GM12878 (cell line): ENCODE results near the gene DNAJC2. TPM values are rescaled to one million over a fixed set of nuclear protein-coding genes. Genes with fewer than 3 reads are reported as not detected.
A peak's percentile ranks its signal among the peaks of the same experiment; 100 is the strongest.

Source experiments
- ATAC-seq: fragments of 200-7000 bp; cut with Tn5 transposase; 3 replicates; pipeline ENCODE4 v1.9.1; 2020; ENCODE audit warnings: mild to moderate bottlenecking, moderate library complexity
- BruUV-seq: library from RNA; stranded (reverse); fragments of 400-500 nt; replicated peaks from 2 replicates; lab custom pipeline; 2021; lab: Mats Ljungman, UMichigan
- CTCF ChIA-PET: fragments of 300-600 bp; sonication (Branson Sonifier 250); formaldehyde crosslinking; extraction: SDS; loops from one replicate; lab custom pipeline; 2021; ENCODE audit warnings: inconsistent platforms; lab: Yijun Ruan, JAX
- POLR2A ChIA-PET: fragments of 350-600 bp; formaldehyde crosslinking; extraction: SDS; loops from one replicate; lab custom pipeline; 2021; ENCODE audit warnings: inconsistent platforms; lab: Charles Lee
- RAD21 ChIA-PET: fragments of 300-600 bp; sonication (Branson Sonifier 250); formaldehyde crosslinking; loops from one replicate; lab custom pipeline; 2023; ENCODE audit warnings: antibody characterized with exemption; ENCODE audit not compliant: unreplicated experiment; lab: Charles Lee
- SMC1A ChIA-PET: fragments of 300-600 bp; sonication (Branson Sonifier 250); formaldehyde crosslinking; loops from one replicate; lab custom pipeline; 2023; ENCODE audit not compliant: unreplicated experiment, uncharacterized antibody; lab: Charles Lee
- DNase-seq: peaks from one replicate; pipeline ENCODE4 v3.0.0-alpha.2; 2011; ENCODE audit warnings: low read depth, low spot score
- FAIRE-seq: peaks from 3 replicates; lab custom pipeline; 2011; peaks lifted over from hg19 to GRCh38; lab: Jason Lieb, UNC
- H2AFZ ChIP-seq: 2 replicates; pipeline ENCODE4 v1.6.0; 2011; ENCODE audit warnings: low read depth, low read length, control low read depth; ENCODE audit not compliant: control insufficient read depth
- H3K27ac ChIP-seq: 2 replicates; pipeline ENCODE4 v1.5.1; 2011; ENCODE audit warnings: control low read depth; ENCODE audit not compliant: control insufficient read depth, insufficient read depth
- H3K27me3 ChIP-seq, 2 experiments: replicated peaks in 1 of 2; 2 replicates each; pipeline versions ENCODE4 v1.6.0 to v1.6.1; 2011; ENCODE audit warnings: low read length in 1 of 2; ENCODE audit not compliant: control insufficient read depth in 2 of 2, insufficient read depth in 2 of 2
- H3K36me3 ChIP-seq, 2 experiments: 2 replicates each; pipeline ENCODE4 v1.5.1; 2011; ENCODE audit warnings: low read length in 1 of 2; ENCODE audit not compliant: control insufficient read depth in 2 of 2, insufficient read depth in 2 of 2
- H3K4me1 ChIP-seq: 2 replicates; pipeline ENCODE4 v1.6.1; 2011; ENCODE audit warnings: mild to moderate bottlenecking, low read length, moderate library complexity, mixed read lengths; ENCODE audit not compliant: control insufficient read depth, insufficient read depth
- H3K4me2 ChIP-seq: 2 replicates; pipeline ENCODE4 v1.6.0; 2011; ENCODE audit warnings: control low read depth; ENCODE audit not compliant: control insufficient read depth, insufficient read depth
- H3K4me3 ChIP-seq: fragments of 200-600 bp; sonication (generic); 2 replicates; pipeline ENCODE4 v1.5.1; 2016
- H3K79me2 ChIP-seq: 2 replicates; pipeline ENCODE4 v1.6.0; 2011; ENCODE audit warnings: low read length; ENCODE audit not compliant: control insufficient read depth, insufficient read depth
- H3K9ac ChIP-seq: 2 replicates; pipeline ENCODE4 v1.8.0; 2011; ENCODE audit warnings: low read length, control low read depth, mixed read lengths; ENCODE audit not compliant: control insufficient read depth, insufficient read depth
- H3K9me3 ChIP-seq: replicated peaks from 3 replicates; pipeline ENCODE4 v1.5.1; 2011; ENCODE audit warnings: mild to moderate bottlenecking, low read length; ENCODE audit not compliant: control insufficient read depth, insufficient read depth
- H4K20me1 ChIP-seq: 2 replicates; pipeline ENCODE4 v1.6.0; 2011; ENCODE audit not compliant: control insufficient read depth, insufficient read depth
- JUND ChIP-seq: IDR thresholded peaks from 2 replicates; pipeline ENCODE4 v1.6.1; 2012; ENCODE audit warnings: low read depth, mild to moderate bottlenecking, low read length, improper control_type of control experiment, moderate library complexity
- POLR2A ChIP-seq: IDR thresholded peaks from 2 replicates; pipeline ENCODE4 v1.6.1; 2011; ENCODE audit warnings: low read depth, mild to moderate bottlenecking, low read length
- POU2F2 ChIP-seq: IDR thresholded peaks from 3 replicates; pipeline ENCODE4 v1.6.1; 2011; ENCODE audit warnings: low read depth, mild to moderate bottlenecking, low read length, borderline replicate concordance
- TBL1XR1 ChIP-seq: IDR thresholded peaks from 2 replicates; pipeline ENCODE4 v1.6.1; 2012; ENCODE audit warnings: low read depth, low read length, improper control_type of control experiment
- WGBS: methylation state at CpG from one replicate; pipeline ENCODE4 v1.1.6; 2016; ENCODE audit warnings: low lambda C conversion rate; ENCODE audit not compliant: insufficient replicate concordance, insufficient coverage; ENCODE audit errors: missing lambda C conversion rate; 5-methylcytosine and 5-hydroxymethylcytosine counted together
- in situ Hi-C: fragments of 300-500 bp; cut with MboI; formaldehyde crosslinking; loops from 9 replicates; pipeline ENCODE4 v1.14.3; 2018; ENCODE audit warnings: mixed read lengths
- intact Hi-C: fragments of 100-400 bp; cut with micrococcal nuclease; formaldehyde crosslinking; loops from one replicate; pipeline ENCODE4 v1.14.2; 2022; ENCODE audit not compliant: unreplicated experiment
- polyA plus RNA-seq, 11 experiments: library from polyadenylated mRNA; depleted of rRNA in 4 of 11; unstranded in 6 of 11; stranded (reverse) in 5 of 11; fragments of >200 nt; fragmentation: Nextera tagmentation in 4 of 11; fragmentation: Illumina TruSeq in 1 of 11; extraction: Ambion mirVana in 4 of 11; extraction: Trizol in 1 of 11; gene quantifications; 1 replicate in 1 of 11; 2 replicates in 10 of 11; pipeline versions ENCODE4 v1.2.1 to v1.2.3, GENCODE V29; 2011 to 2016; ENCODE audit warnings: inconsistent platforms in 2 of 11, missing spikeins in 2 of 11, low read depth in 1 of 11
- total RNA-seq, 4 experiments: library from RNA; depleted of rRNA in 3 of 4; stranded (reverse); fragments of >200 nt in 3 of 4; fragmentation: Illumina TruSeq in 1 of 4; extraction: Trizol in 1 of 4; gene quantifications; 2 replicates each; pipeline versions ENCODE4 v1.2.1 to v1.2.3, GENCODE V29; 2013 to 2021
- TF ChIP-seq, protein P1 (sequence below): IDR thresholded peaks from 2 replicates; pipeline ENCODE4 v1.6.1; 2012; ENCODE audit warnings: low read depth, low read length, improper control_type of control experiment

DNAJC2 gene
- total and polyA plus RNA-seq, 10 of the 15 experiments (the other 5 are each of a cell fraction or from before 2014, with no cell fraction given) = 18.2 to 63.1 (median 30.6) TPM

DNA sequence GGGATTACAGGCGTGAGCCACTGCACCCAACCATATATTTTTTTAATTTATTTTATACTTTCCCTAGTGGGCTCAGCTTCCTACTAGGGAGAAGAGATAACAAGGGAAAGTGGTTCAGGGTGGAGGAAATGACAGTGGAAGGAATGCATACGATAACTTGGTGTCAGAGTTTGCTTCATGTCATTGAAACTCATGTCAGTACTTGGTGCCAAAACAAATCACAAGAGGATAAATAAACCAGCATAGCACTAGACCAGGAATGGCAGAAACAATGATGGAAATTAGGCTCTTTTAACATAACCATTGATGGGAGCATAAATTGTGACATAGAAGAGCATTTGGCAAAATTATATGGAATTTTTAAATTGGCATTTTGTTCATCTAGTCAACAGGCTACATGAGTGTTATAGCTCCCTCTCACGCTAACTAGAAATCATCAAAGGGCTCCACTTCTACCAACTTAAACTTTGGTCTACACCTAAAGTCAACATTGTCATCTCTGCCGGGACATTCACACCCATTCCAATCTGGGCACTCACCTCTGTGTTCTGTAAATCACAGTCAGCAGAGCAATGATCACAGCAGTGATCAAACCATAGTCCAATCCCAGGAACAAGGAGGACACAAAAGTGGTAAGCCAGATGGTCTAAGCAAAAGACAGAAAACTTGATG is 44.0 kb upstream of the DNAJC2 start (continued):
- TF ChIP-seq, protein P1, sequence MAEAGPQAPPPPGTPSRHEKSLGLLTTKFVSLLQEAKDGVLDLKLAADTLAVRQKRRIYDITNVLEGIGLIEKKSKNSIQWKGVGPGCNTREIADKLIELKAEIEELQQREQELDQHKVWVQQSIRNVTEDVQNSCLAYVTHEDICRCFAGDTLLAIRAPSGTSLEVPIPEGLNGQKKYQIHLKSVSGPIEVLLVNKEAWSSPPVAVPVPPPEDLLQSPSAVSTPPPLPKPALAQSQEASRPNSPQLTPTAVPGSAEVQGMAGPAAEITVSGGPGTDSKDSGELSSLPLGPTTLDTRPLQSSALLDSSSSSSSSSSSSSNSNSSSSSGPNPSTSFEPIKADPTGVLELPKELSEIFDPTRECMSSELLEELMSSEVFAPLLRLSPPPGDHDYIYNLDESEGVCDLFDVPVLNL = no peak
- TF ChIP-seq TBL1XR1 (no peak), POU2F2 (no peak), POLR2A (no peak)

DNA sequence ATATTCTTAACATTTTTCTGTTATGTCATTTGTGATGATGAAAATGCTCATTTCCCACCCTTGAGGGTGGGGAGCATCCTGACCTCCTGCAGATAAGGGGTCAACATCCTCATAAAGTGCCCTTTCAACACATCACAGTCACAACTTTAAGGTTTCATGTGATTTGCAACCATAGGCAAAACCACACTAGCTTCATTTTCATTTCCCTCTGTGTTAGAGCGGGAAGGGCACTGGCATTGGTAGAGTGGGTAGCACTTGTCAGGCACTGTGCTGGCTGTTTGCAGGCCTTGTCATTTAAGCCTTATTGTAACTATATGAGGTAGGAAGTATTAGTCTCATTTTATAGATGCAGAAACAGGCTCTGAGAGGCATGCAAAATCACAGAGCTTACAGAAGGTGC is 42.7 kb upstream of the DNAJC2 start:
- H3K9ac ChIP-seq = no peak overlapping the region
- BruUV-seq = no TSS peak
- no peak overlapping the region for H3K27ac ChIP-seq
- H3K4me1 ChIP-seq = no peaks in the 10 kb centered on the region
- H3K36me3 ChIP-seq = no peaks in the 10 kb centered on the region
- FAIRE-seq = no peak
- CTCF ChIA-PET = no interaction called here
- WGBS = 0% methylated on average over 1 of the region's 1 CpG
- no peaks in the 10 kb centered on the region for H3K27me3 ChIP-seq
- no peaks in the 10 kb centered on the region for H3K79me2 ChIP-seq
- no peaks in the 10 kb centered on the region for H3K9me3 ChIP-seq
- intact Hi-C loops (no loop called here), in situ Hi-C loops (no loop called here)
- no peaks in the 10 kb centered on the region for H4K20me1 ChIP-seq
- peak; percentile 35; the same call in 1 of the 3 replicates for ATAC-seq
- H2AFZ ChIP-seq = no peak overlapping the region
- no peak for TF ChIP-seq JUND
- no peak for DNase-seq
- POLR2A ChIA-PET = no interaction called here
- SMC1A ChIA-PET = no interaction called here
- H3K4me3 ChIP-seq = no peak overlapping the region
- H3K4me2 ChIP-seq = no peak overlapping the region
- RAD21 ChIA-PET = no interaction called here
